ENCODE data around the gene SULT1A1.

SULT1A1 gene

GRCh38 chr16:28590384-28591340, 19.2 kb downstream of the SULT1A1 start:
- no peak overlapping the region for H3K4me3 ChIP-seq (replicated peaks; ENCODE audit: low read depth, low read length)
- TF ChIP-seq CTCF (IDR thresholded peaks at IDR 0.05; ENCODE audit: low read depth, low read length, missing control alignments), result no peak
- DNase-seq (ENCODE audit: extremely low read depth, low read depth), result no peak

- no peak for TF ChIP-seq CTCF (IDR thresholded peaks at IDR 0.05; ENCODE audit: low read depth, low read length, missing control alignments)
- no peak for DNase-seq (ENCODE audit: extremely low read depth, low read depth)
- H3K4me3 ChIP-seq (replicated peaks; ENCODE audit: low read depth, low read length), result no peak overlapping the region
These were observed 19.9 kb downstream of the SULT1A1 start for GRCh38 chr16:28589930-28590329.

DNA sequence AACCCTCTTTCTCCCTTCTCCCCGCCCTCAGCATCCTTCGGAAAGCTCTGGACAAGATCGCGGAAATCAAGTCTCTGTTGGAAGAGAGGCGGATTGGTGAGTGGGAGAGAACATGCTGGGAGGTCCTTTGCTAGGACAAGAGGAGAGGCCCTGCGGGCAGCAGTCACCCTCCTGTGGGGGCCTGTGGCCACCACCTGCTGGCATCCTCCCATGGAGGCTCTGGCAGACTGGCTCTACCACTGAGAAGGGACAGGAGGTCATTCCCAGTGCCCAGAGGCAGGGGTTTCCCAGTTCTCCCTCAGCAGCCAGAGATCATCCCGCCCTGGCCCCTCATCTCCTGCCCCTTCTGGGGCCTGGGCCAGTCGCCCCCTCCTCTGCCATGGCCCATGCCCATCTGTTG, 20.8 kb downstream of the SULT1A1 start:
- no peak overlapping the region for H3K4me3 ChIP-seq (replicated peaks; ENCODE audit: low read depth, low read length)
- TF ChIP-seq CTCF (IDR thresholded peaks at IDR 0.05; ENCODE audit: low read depth, low read length, missing control alignments), result no peak
- DNase-seq (ENCODE audit: extremely low read depth, low read depth), result no peak

DNA sequence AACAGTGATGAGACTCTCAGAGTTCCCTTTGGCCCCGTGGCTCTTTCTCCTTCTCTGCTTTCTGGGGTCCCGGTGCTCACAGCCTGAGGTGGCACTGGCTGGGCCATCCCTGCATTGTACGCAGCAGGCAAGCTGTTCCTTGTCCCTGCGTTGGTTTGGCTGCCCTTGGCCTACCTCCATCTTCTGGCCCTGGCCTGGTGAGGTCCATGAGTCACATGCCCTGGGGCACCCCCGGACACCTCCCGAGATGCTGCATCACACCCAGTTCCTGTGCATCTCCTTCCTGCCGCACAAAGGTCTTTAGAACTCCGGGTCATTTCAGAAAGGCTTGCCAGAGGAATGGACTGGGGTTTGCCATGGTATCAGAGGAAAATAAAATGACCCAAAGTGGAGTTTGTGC, 22.5 kb downstream of the SULT1A1 start:
- no peak overlapping the region for H3K4me3 ChIP-seq (replicated peaks; ENCODE audit: low read depth, low read length)
- no peak for TF ChIP-seq CTCF (IDR thresholded peaks at IDR 0.05; ENCODE audit: low read depth, low read length, missing control alignments)
- no peak for DNase-seq (ENCODE audit: extremely low read depth, low read depth)

DNA sequence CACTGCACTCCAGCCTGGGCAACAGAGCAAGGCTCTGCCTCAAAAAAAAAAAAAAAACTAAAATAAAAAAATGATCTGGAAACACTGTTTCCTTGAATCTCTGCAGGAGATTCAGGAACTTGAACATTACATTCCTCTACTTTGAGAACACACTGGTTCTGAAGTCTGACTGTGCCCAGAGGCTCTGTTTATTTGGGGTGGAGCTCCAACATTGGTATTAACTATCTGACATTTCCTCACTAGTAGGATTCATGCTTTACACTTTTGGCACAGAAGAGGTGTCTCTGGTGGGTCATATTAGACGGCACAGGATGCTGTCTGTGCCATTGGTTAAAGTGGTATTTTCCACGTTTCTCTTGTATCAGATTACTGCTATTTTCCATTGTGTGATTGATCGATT, 23.4 kb downstream of the SULT1A1 start:
- DNase-seq (ENCODE audit: extremely low read depth, low read depth), result no peak
- no peak overlapping the region for H3K4me3 ChIP-seq (replicated peaks; ENCODE audit: low read depth, low read length)
- no peak for TF ChIP-seq CTCF (IDR thresholded peaks at IDR 0.05; ENCODE audit: low read depth, low read length, missing control alignments)

GRCh38 chr16:28585674-28586073, 24.2 kb downstream of the SULT1A1 start:
- DNase-seq (ENCODE audit: extremely low read depth, low read depth), result no peak
- no peak for TF ChIP-seq CTCF (IDR thresholded peaks at IDR 0.05; ENCODE audit: low read depth, low read length, missing control alignments)
- H3K4me3 ChIP-seq (replicated peaks; ENCODE audit: low read depth, low read length), result no peak overlapping the region

Measured in HFF-Myc (cell line).